ENCODE measurements around the gene DNAL4. TPM values are rescaled to one million over a fixed set of nuclear protein-coding genes. Genes with fewer than 3 reads are reported as not detected.

The DNAL4 gene
- polyA plus RNA-seq, 1 experiment, result 29.9 TPM

- CTCF ChIA-PET, result interaction anchor here (1.9 to 6.5 kb wide), 9 partner anchors 14 to 352 kb away, joined by 4 to 113 read pairs (median 44); partner anchors contain the start of genes CBX6 and NPTXR
- Histone ChIP-seq H3K4me3 (ENCODE audit: low read depth, low read length) (no peak overlapping the region), H3K27me3 (ENCODE audit: control insufficient read depth, insufficient read depth, low read length) (0 out of 2 replicates have a peak, but pooled peaks cover 1% of the 10 kb centered on the region), H3K36me3 (ENCODE audit: control insufficient read depth, insufficient read depth, low read length) (no peaks in the 10 kb centered on the region)
- TF ChIP-seq CTCF (IDR thresholded peaks at IDR 0.05; ENCODE audit: insufficient read depth, low read depth, low read length), result no peak
- DNase-seq (ENCODE audit: low read depth), result no peak
- POLR2A ChIA-PET, result no interaction called here
Measured at GRCh38 chr22:38770257-38770949, 23.5 kb downstream of the DNAL4 start.

GRCh38 chr22:38768036-38768435 is 25.9 kb downstream of the DNAL4 start:
- POLR2A ChIA-PET, result no interaction called here
- no peak for TF ChIP-seq CTCF (IDR thresholded peaks at IDR 0.05; ENCODE audit: insufficient read depth, low read depth, low read length)
- H3K27me3 ChIP-seq (ENCODE audit: control insufficient read depth, insufficient read depth, low read length), result 0 out of 2 replicates have a peak, but pooled peaks cover 1% of the 10 kb centered on the region
- no peak overlapping the region for H3K4me3 ChIP-seq (ENCODE audit: low read depth, low read length)
- no peak for DNase-seq (ENCODE audit: low read depth)
- no peaks in the 10 kb centered on the region for H3K36me3 ChIP-seq (ENCODE audit: control insufficient read depth, insufficient read depth, low read length)
- CTCF ChIA-PET, result interaction anchor here (1.0 to 6.5 kb wide), 22 partner anchors 9 to 715 kb away, joined by 3 to 113 read pairs (median 8); partner anchors contain the start of genes APOBEC3C, CBX6 and NPTXR

GRCh38 chr22:38767313-38767712 is 26.6 kb downstream of the DNAL4 start:
- Histone ChIP-seq H3K4me3 (ENCODE audit: low read depth, low read length) (no peak overlapping the region), H3K36me3 (ENCODE audit: control insufficient read depth, insufficient read depth, low read length) (no peaks in the 10 kb centered on the region), H3K27me3 (ENCODE audit: control insufficient read depth, insufficient read depth, low read length) (0 out of 2 replicates have a peak, but pooled peaks cover 1% of the 10 kb centered on the region)
- CTCF ChIA-PET, result interaction anchor here (0.5 to 6.5 kb wide), 14 partner anchors 8 to 414 kb away, joined by 3 to 113 read pairs (median 22); partner anchors contain the start of genes CBX6, NPTXR and SUN2
- POLR2A ChIA-PET, result interaction anchor here (0.5 to 0.7 kb wide), 2 partner anchors 27 to 42 kb away, joined by 3 to 8 read pairs; no protein-coding TSS in a partner anchor
- no peak for DNase-seq (ENCODE audit: low read depth)
- no peak for TF ChIP-seq CTCF (IDR thresholded peaks at IDR 0.05; ENCODE audit: insufficient read depth, low read depth, low read length)

GRCh38 chr22:38766076-38766777 is 27.7 kb downstream of the DNAL4 start:
- Histone ChIP-seq H3K27me3 (ENCODE audit: control insufficient read depth, insufficient read depth, low read length) (0 out of 2 replicates have a peak, but pooled peaks cover 1% of the 10 kb centered on the region), H3K36me3 (ENCODE audit: control insufficient read depth, insufficient read depth, low read length) (no peaks in the 10 kb centered on the region), H3K4me3 (ENCODE audit: low read depth, low read length) (no peak overlapping the region)
- CTCF ChIA-PET, result interaction anchor here (0.7 to 6.5 kb wide), 35 partner anchors 9 to 717 kb away, joined by 3 to 113 read pairs (median 4); partner anchors contain the start of genes CBX6, NPTXR and SUN2
- POLR2A ChIA-PET, result interaction anchor here (0.7 kb wide), 1 partner anchor 28 kb away, joined by 8 read pairs; no protein-coding TSS in a partner anchor
- TF ChIP-seq CTCF (IDR thresholded peaks at IDR 0.05; ENCODE audit: insufficient read depth, low read depth, low read length), result peak; percentile 96
- DNase-seq (ENCODE audit: low read depth), result no peak

- no peaks in the 10 kb centered on the region for H3K36me3 ChIP-seq (ENCODE audit: control insufficient read depth, insufficient read depth, low read length)
- DNase-seq (ENCODE audit: low read depth), result no peak
- ChIA-PET CTCF (interaction anchor here (0.9 to 1.6 kb wide), 3 partner anchors 80 to 165 kb away, joined by 3 to 4 read pairs (median 3); no protein-coding TSS in a partner anchor), POLR2A (no interaction called here)
- no peak for TF ChIP-seq CTCF (IDR thresholded peaks at IDR 0.05; ENCODE audit: insufficient read depth, low read depth, low read length)
- 0 out of 2 replicates have a peak, but pooled peaks cover 1% of the 10 kb centered on the region for H3K27me3 ChIP-seq (ENCODE audit: control insufficient read depth, insufficient read depth, low read length)
- no peak overlapping the region for H3K4me3 ChIP-seq (ENCODE audit: low read depth, low read length)
Measured at GRCh38 chr22:38762551-38762983, 31.4 kb downstream of the DNAL4 start.

Data from BJ (cell line).